GM21717 (cell line): ENCODE results near the gene PIGR.
"Not testable (repeated sequence)": the region's sequence is repeated elsewhere in the genome, so short reads cannot be mapped to it uniquely, and the experiment has no call there.

Experiments
- ATAC-seq: cut with Tn5 transposase; IDR thresholded peaks from one replicate; pipeline ENCODE4 v1.9.1; 2021; ENCODE audit warnings: mild to moderate bottlenecking, moderate library complexity; ENCODE audit not compliant: unreplicated experiment

Gene PIGR

GRCh38 chr1:206937425-206937824 is 8.8 kb downstream of the PIGR start:
- no peak for ATAC-seq

- no peak for ATAC-seq
Measured at GRCh38 chr1:206935491-206936067, 10.7 kb downstream of the PIGR start.

- no peak for ATAC-seq
Measured at GRCh38 chr1:206933333-206933945, 12.8 kb downstream of the PIGR start.

- no peak for ATAC-seq
Measured at GRCh38 chr1:206932177-206932576, 14.1 kb downstream of the PIGR start.

- no peak for ATAC-seq
Measured at GRCh38 chr1:206931709-206932108, 14.6 kb downstream of the PIGR start.

- peak; percentile 79 for ATAC-seq
Measured at GRCh38 chr1:206930210-206930798, 16.0 kb downstream of the PIGR start.

GRCh38 chr1:206929524-206929923 is 16.7 kb downstream of the PIGR start:
- ATAC-seq = no peak

GRCh38 chr1:206926286-206926685 is 20.0 kb downstream of the PIGR start:
- no peak for ATAC-seq

GRCh38 chr1:206925106-206925736 is 21.0 kb downstream of the PIGR start:
- ATAC-seq = peak; percentile 41

GRCh38 chr1:206924592-206925105 is 21.6 kb downstream of the PIGR start:
- ATAC-seq = peak; percentile 23

GRCh38 chr1:206923961-206924557 is 22.2 kb downstream of the PIGR start:
- not testable (repeated sequence) for ATAC-seq

- peak; percentile 48 for ATAC-seq
Measured at GRCh38 chr1:206923009-206923960, 23.0 kb downstream of the PIGR start.

- ATAC-seq = no peak
Measured at GRCh38 chr1:206922524-206922923, 23.7 kb downstream of the PIGR start.

GRCh38 chr1:206921772-206922265 is 24.4 kb downstream of the PIGR start, which contains the start of gene FCMR:
TSS of gene FCMR (minus strand) at chr1:206921941. CDS start at chr1:206921854, 87 bp downstream.
- ATAC-seq = peak; percentile 24

- no peak for ATAC-seq
Measured at GRCh38 chr1:206918076-206918475, 28.2 kb downstream of the PIGR start.

- ATAC-seq = no peak
Measured at GRCh38 chr1:206916000-206916709, 30.1 kb downstream of the PIGR start.

GRCh38 chr1:206915030-206915735 is 31.1 kb downstream of the PIGR start:
- ATAC-seq = no peak

GRCh38 chr1:206913766-206914537 is 32.3 kb downstream of the PIGR start:
- ATAC-seq = no peak
